ENCODE results near the gene LAT.

DNA sequence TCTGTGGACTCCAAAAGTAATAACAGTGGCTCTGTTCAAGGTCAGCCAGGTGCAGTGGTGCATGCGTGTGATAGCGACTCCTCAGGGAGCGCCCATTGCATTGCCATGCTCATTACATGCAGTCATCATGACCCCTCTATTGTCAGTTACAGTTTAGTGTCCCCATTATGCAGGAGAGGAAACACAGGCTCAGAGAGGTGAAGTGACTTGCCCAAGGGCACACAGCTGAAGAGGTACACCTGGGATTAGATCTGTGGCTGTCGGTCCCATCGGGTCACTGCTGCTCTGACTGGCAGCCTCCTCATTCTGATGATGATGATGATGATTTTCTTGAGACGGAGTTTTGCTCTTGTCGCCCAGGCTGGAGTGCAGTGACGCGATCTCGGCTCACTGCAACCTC is 7.6 kb downstream of the LAT start:
- TF ChIP-seq YY1 (IDR thresholded peaks at IDR 0.05; ENCODE audit: insufficient read depth, insufficient read length) (no peak), SUZ12 (IDR thresholded peaks at IDR 0.05; ENCODE audit: extremely low read depth, insufficient read depth, insufficient read length) (no peak)
